Ishikawa (cell line): ENCODE data around the gene SRSF2.
A peak's percentile ranks its signal among the peaks of the same experiment; 100 is the strongest.

Experiments used
- CEBPB ChIP-seq: IDR thresholded peaks from 2 replicates; pipeline ENCODE4 v1.6.1; 2012
- CREB1 ChIP-seq: IDR thresholded peaks from 2 replicates; pipeline ENCODE4 v1.6.1; 2012; ENCODE audit warnings: low read depth
- EGR1 ChIP-seq: IDR thresholded peaks from 2 replicates; pipeline ENCODE4 v1.6.1; 2012
- EP300 ChIP-seq: IDR thresholded peaks from 2 replicates; pipeline ENCODE4 v1.6.1; 2012; ENCODE audit warnings: borderline replicate concordance
- FOXM1 ChIP-seq: IDR thresholded peaks from 2 replicates; pipeline ENCODE4 v1.6.1; 2012; ENCODE audit warnings: low read depth, borderline replicate concordance
- MAX ChIP-seq: IDR thresholded peaks from 2 replicates; pipeline ENCODE4 v1.6.1; 2012
- NFIC ChIP-seq: IDR thresholded peaks from 2 replicates; pipeline ENCODE4 v1.6.1; 2012
- RAD21 ChIP-seq: IDR thresholded peaks from 2 replicates; pipeline ENCODE4 v1.6.1; 2012; ENCODE audit warnings: low read depth
- REST ChIP-seq: IDR thresholded peaks from 2 replicates; pipeline ENCODE4 v1.6.1; 2012; ENCODE audit warnings: low read depth, mild to moderate bottlenecking
- TAF1 ChIP-seq: IDR thresholded peaks from 2 replicates; pipeline ENCODE4 v1.6.1; 2012; ENCODE audit warnings: low read depth, mild to moderate bottlenecking
- TCF12 ChIP-seq: IDR thresholded peaks from 2 replicates; pipeline ENCODE4 v1.6.1; 2012; ENCODE audit warnings: low read depth
- TEAD4 ChIP-seq: IDR thresholded peaks from 2 replicates; pipeline ENCODE4 v1.6.1; 2012
- USF1 ChIP-seq: IDR thresholded peaks from 2 replicates; pipeline ENCODE4 v1.6.1; 2012
- YY1 ChIP-seq: IDR thresholded peaks from 2 replicates; pipeline ENCODE4 v1.6.1; 2012; ENCODE audit warnings: low read depth
- ZBTB7A ChIP-seq: IDR thresholded peaks from 2 replicates; pipeline ENCODE4 v1.6.1; 2012; ENCODE audit warnings: low read depth

The SRSF2 gene

GRCh38 chr17:76742958-76743357 lies 5.8 kb upstream of the SRSF2 start:
- TF ChIP-seq TEAD4 (no peak), TAF1 (no peak), YY1 (no peak), CREB1 (no peak), NFIC (no peak), USF1 (no peak), REST (no peak), EP300 (no peak), CEBPB (no peak)

- TF ChIP-seq REST, result no peak
Measured at GRCh38 chr17:76740329-76741118, 3.4 kb upstream of the SRSF2 start.

- no peak for TF ChIP-seq RAD21
- TF ChIP-seq YY1, result no peak
- no peak for TF ChIP-seq EGR1
- no peak for TF ChIP-seq NFIC
- no peak for TF ChIP-seq MAX
- no peak for TF ChIP-seq EP300
- no peak for TF ChIP-seq TAF1
- no peak for TF ChIP-seq TCF12
- TF ChIP-seq REST, result no peak
- no peak for TF ChIP-seq TEAD4
- TF ChIP-seq CEBPB, result no peak
- no peak for TF ChIP-seq ZBTB7A
- TF ChIP-seq USF1, result no peak
- no peak for TF ChIP-seq CREB1
- TF ChIP-seq FOXM1, result no peak
Measured at GRCh38 chr17:76738468-76738850, 1.3 kb upstream of the SRSF2 start.

- TF ChIP-seq USF1 (peak; percentile 97), MAX (peak; percentile 80), EGR1 (no peak), CREB1 (no peak; the same call in 1 of the 2 replicates), TCF12 (peak; percentile 65; the same call in 1 of the 2 replicates), CEBPB (no peak), NFIC (peak; percentile 51; the same call in 1 of the 2 replicates), FOXM1 (peak; percentile 37)
Measured at GRCh38 chr17:76737676-76738467, 741 bp upstream of the SRSF2 start, which contains the start of gene MFSD11. TSS of gene MFSD11 (plus strand) at chr17:76738119. CDS start at chr17:76738353, 234 bp downstream.
